B cell (primary cell): Measurements from ENCODE around the gene DFFB. TPM values are rescaled to one million over a fixed set of nuclear protein-coding genes. Genes with fewer than 3 reads are reported as not detected.

ENCODE experiments used
- ATAC-seq: fragments of 200-7000 bp; cut with Tn5 transposase; one replicate; pipeline ENCODE4 v1.10.0; 2021; ENCODE audit warnings: low read depth, mild to moderate bottlenecking, moderate number of reproducible peaks, moderate library complexity
- CTCF ChIA-PET: fragments of 350-600 bp; sonication (Branson Sonifier 250); formaldehyde crosslinking; loops from one replicate; lab custom pipeline; 2021; ENCODE audit warnings: antibody characterized with exemption, inconsistent platforms; lab: Charles Lee
- POLR2A ChIA-PET: fragments of 350-600 bp; sonication (Branson Sonifier 250); formaldehyde crosslinking; loops from one replicate; lab custom pipeline; 2021; ENCODE audit warnings: antibody characterized with exemption; lab: Charles Lee
- DNase-seq: peaks from one replicate; pipeline ENCODE4 v3.0.0; 2013
- H2AFZ ChIP-seq: 2 replicates; pipeline ENCODE4 v1.6.1; 2012; ENCODE audit warnings: mild to moderate bottlenecking, low read depth, low read length; ENCODE audit not compliant: insufficient read depth, poor library complexity, severe bottlenecking
- H3K27ac ChIP-seq, 2 donors: 1 replicate in 1 of 2; 2 replicates in 1 of 2; pipeline ENCODE4 v1.5.1; 2012 to 2013; ENCODE audit warnings: low read length in 2 of 2, mild to moderate bottlenecking in 2 of 2, moderate library complexity in 1 of 2
- H3K27me3 ChIP-seq, 4 experiments: fragments of 200-600 bp in 1 of 4; sonication (generic) in 1 of 4; replicated peaks in 1 of 4; 1 replicate in 2 of 4; 2 replicates in 2 of 4; pipeline versions ENCODE4 v1.6.1 to v1.7.0; 2013 to 2016; ENCODE audit warnings: low read length in 3 of 4, mild to moderate bottlenecking in 2 of 4, mixed read lengths in 1 of 4, moderate library complexity in 1 of 4; ENCODE audit not compliant: insufficient read depth in 4 of 4, control insufficient read depth in 3 of 4; ENCODE audit errors: control extremely low read depth in 1 of 4
- H3K36me3 ChIP-seq, 2 experiments: replicated peaks in 1 of 2; 1 replicate in 1 of 2; 2 replicates in 1 of 2; pipeline versions ENCODE4 v1.6.1 to v1.7.1; 2013; ENCODE audit warnings: low read length in 1 of 2; ENCODE audit not compliant: insufficient read depth in 2 of 2, control insufficient read depth in 1 of 2; ENCODE audit errors: control extremely low read depth in 1 of 2, extremely low read depth in 1 of 2
- H3K4me1 ChIP-seq, 2 donors: fragments of 200-600 bp in 1 of 2; sonication (generic) in 1 of 2; 1 replicate in 1 of 2; 2 replicates in 1 of 2; pipeline versions ENCODE4 v1.5.1 to v1.6.1; 2013 to 2017; ENCODE audit warnings: low read length in 2 of 2; ENCODE audit not compliant: control insufficient read depth in 2 of 2, insufficient read depth in 2 of 2
- H3K4me2 ChIP-seq: replicated peaks from 2 replicates; pipeline ENCODE3; 2012; ENCODE audit warnings: mild to moderate bottlenecking, low read depth, low read length; ENCODE audit not compliant: poor library complexity, severe bottlenecking
- H3K4me3 ChIP-seq, 5 experiments: fragments of 200-600 bp in 1 of 5; sonication (generic) in 1 of 5; 1 replicate in 3 of 5; 2 replicates in 2 of 5; pipeline versions ENCODE4 v1.5.1 to v1.7.0; 2011 to 2016; ENCODE audit warnings: low read length in 4 of 5, mild to moderate bottlenecking in 4 of 5, low read depth in 2 of 5, control low read depth in 1 of 5, moderate library complexity in 1 of 5; ENCODE audit not compliant: insufficient read depth in 1 of 5; ENCODE audit errors: control extremely low read depth in 1 of 5, extremely low read depth in 1 of 5
- H3K79me2 ChIP-seq: fragments of 200-600 bp; sonication (generic); one replicate; pipeline ENCODE4 v1.6.0; 2016; ENCODE audit warnings: low read length; ENCODE audit not compliant: control insufficient read depth, insufficient read depth
- H3K9ac ChIP-seq: fragments of 200-600 bp; sonication (generic); 2 replicates; pipeline ENCODE4 v1.6.1; 2017; ENCODE audit warnings: mild to moderate bottlenecking, low read length, moderate library complexity
- H3K9me3 ChIP-seq, 3 donors: one replicate each; pipeline versions ENCODE4 v1.6.1 to v1.7.1; 2013; ENCODE audit warnings: low read length in 2 of 3; ENCODE audit not compliant: control insufficient read depth in 2 of 3, insufficient read depth in 1 of 3; ENCODE audit errors: control extremely low read depth in 1 of 3
- H4K20me1 ChIP-seq: 2 replicates; pipeline ENCODE4 v1.6.0; 2012; ENCODE audit warnings: mild to moderate bottlenecking, low read length; ENCODE audit not compliant: insufficient read depth, control insufficient read depth, poor library complexity, severe bottlenecking
- H3K27ac Mint-ChIP-seq: one replicate; pipeline ENCODE4 v1.8.0; 2021; ENCODE audit warnings: mixed read lengths
- H3K27me3 Mint-ChIP-seq: one replicate; pipeline ENCODE4 v1.8.0; 2021; ENCODE audit warnings: mixed read lengths
- H3K4me1 Mint-ChIP-seq: one replicate; pipeline ENCODE4 v1.8.0; 2021; ENCODE audit warnings: mixed read lengths
- H3K4me3 Mint-ChIP-seq: one replicate; pipeline ENCODE4 v1.8.0; 2021; ENCODE audit warnings: mixed read lengths
- H3K9me3 Mint-ChIP-seq: one replicate; pipeline ENCODE4 v1.8.0; 2022; ENCODE audit warnings: mixed read lengths; ENCODE audit not compliant: insufficient read depth
- CTCF ChIP-seq: fragments of 200-600 bp; IDR thresholded peaks from one replicate; pipeline ENCODE4 v1.8.0; 2022; ENCODE audit warnings: antibody characterized with exemption, mild to moderate bottlenecking
- EZH2 ChIP-seq: IDR thresholded peaks from 2 replicates; pipeline ENCODE4 v1.6.1; 2012; ENCODE audit warnings: borderline replicate concordance, low read depth, mild to moderate bottlenecking, moderate library complexity, low read length; ENCODE audit not compliant: insufficient read depth, poor library complexity, severe bottlenecking
- WGBS: methylation state at CpG from one replicate; pipeline ENCODE4 v1.1.5; 2013; ENCODE audit warnings: missing lambda C conversion rate; ENCODE audit not compliant: insufficient coverage; 5-methylcytosine and 5-hydroxymethylcytosine counted together
- intact Hi-C: fragments of 100-400 bp; cut with micrococcal nuclease; formaldehyde crosslinking; loops from one replicate; pipeline ENCODE4 v1.10.0; 2022
- polyA plus RNA-seq: library from polyadenylated mRNA; depleted of rRNA; stranded (reverse); fragments of >200 nt; gene quantifications from 2 replicates; pipeline ENCODE4 v1.2.3, GENCODE V29; 2012
- total RNA-seq, 2 donors: library from RNA; stranded (reverse); fragments of 120-200 nt in 1 of 2; gene quantifications; 1 replicate in 1 of 2; 2 replicates in 1 of 2; pipeline versions ENCODE4 v1.2.3 to v1.2.4, GENCODE V29; 2013 to 2022

DFFB gene
- total and polyA plus RNA-seq, 2 donors (not counting 1 experiment from before 2014, with no cell fraction given) = 14.0 to 17.4 TPM

GRCh38 chr1:3890389-3891328 lies 33.4 kb downstream of the DFFB start:
- Mint-ChIP-seq H3K27me3 (no peaks in the 10 kb centered on the region), H3K9me3 (no peaks in the 10 kb centered on the region), H3K4me1 (peaks cover 20% of the 10 kb centered on the region), H3K4me3 (peak overlapping the region; percentile 16), H3K27ac (peak overlapping the region; percentile 41)
- 61% methylated on average over 21 of the region's 26 CpGs for WGBS
- Histone ChIP-seq H3K9ac (no peak overlapping the region), H3K4me2 (no peak overlapping the region), H2AFZ (no peak overlapping the region), H3K4me1 (peaks cover 8 to 25% of the 10 kb centered on the region in 2 donors), H4K20me1 (peaks cover 29% of the 10 kb centered on the region), H3K27ac (no peak overlapping the region), H3K27me3 (no peaks in the 10 kb centered on the region), H3K4me3 (no peak overlapping the region), H3K36me3 (peaks cover 18 to 52% of the 10 kb centered on the region in 2 experiments), H3K9me3 (no peaks in the 10 kb centered on the region), H3K79me2 (peaks cover 47% of the 10 kb centered on the region)
- CTCF ChIA-PET = no interaction called here
- POLR2A ChIA-PET = interaction anchor here (1.0 kb wide), 1 partner anchor 10 kb away, joined by 3 read pairs; the partner anchor contains the start of gene C1orf174
- intact Hi-C loops = no loop called here
- no peak for ATAC-seq
- DNase-seq = no peak
- TF ChIP-seq CTCF (no peak), EZH2 (no peak)

- TF ChIP-seq CTCF (no peak), EZH2 (no peak)
These were observed 34.1 kb downstream of the DFFB start for GRCh38 chr1:3891329-3891865.

More at GRCh38 chr1:3891329-3891865, 34.1 kb downstream of the DFFB start:
- intact Hi-C loops = no loop called here
- Histone ChIP-seq H4K20me1 (peaks cover 29% of the 10 kb centered on the region), H3K27me3 (no peaks in the 10 kb centered on the region), H3K9me3 (peaks cover 0 to 3% (median 0%) of the 10 kb centered on the region in 3 donors), H3K36me3 (peaks cover 14 to 48% of the 10 kb centered on the region in 2 experiments), H3K27ac (no peak overlapping the region), H3K9ac (no peak overlapping the region), H3K4me3 (no peak overlapping the region), H3K79me2 (peaks cover 54% of the 10 kb centered on the region), H3K4me2 (no peak overlapping the region), H3K4me1 (peaks cover 8 to 25% of the 10 kb centered on the region in 2 donors), H2AFZ (no peak overlapping the region)
- DNase-seq = no peak
- Mint-ChIP-seq H3K27ac (no peak overlapping the region), H3K27me3 (no peaks in the 10 kb centered on the region), H3K4me1 (peaks cover 26% of the 10 kb centered on the region), H3K4me3 (no peak overlapping the region), H3K9me3 (no peaks in the 10 kb centered on the region)
- ChIA-PET CTCF (no interaction called here), POLR2A (interaction anchor here (1.0 kb wide), 1 partner anchor 9 kb away, joined by 3 read pairs; the partner anchor contains the start of gene C1orf174)
- WGBS = 99% methylated on average over 11 of the region's 17 CpGs
- no peak for ATAC-seq
